Activated CD8-positive, alpha-beta memory T cell treated with anti-CD3 and anti-CD28 coated beads for 1 hour (primary cell): ENCODE data around the gene SAMD10.
"Not testable (repeated sequence)": the region's sequence is repeated elsewhere in the genome, so short reads cannot be mapped to it uniquely, and the experiment has no call there.

ENCODE experiments used
- DNase-seq, 2 donors: peaks; one replicate each; pipeline ENCODE4 v3.0.0-alpha.2; 2020; ENCODE audit warnings: low read depth in 1 of 2; ENCODE audit errors: extremely low read depth in 1 of 2

The SAMD10 gene

GRCh38 chr20:64003960-64004725 lies 24.7 kb upstream of the SAMD10 start:
- DNase-seq: no peak

GRCh38 chr20:64001607-64002011 lies 22.2 kb upstream of the SAMD10 start:
- DNase-seq: no peak

DNA sequence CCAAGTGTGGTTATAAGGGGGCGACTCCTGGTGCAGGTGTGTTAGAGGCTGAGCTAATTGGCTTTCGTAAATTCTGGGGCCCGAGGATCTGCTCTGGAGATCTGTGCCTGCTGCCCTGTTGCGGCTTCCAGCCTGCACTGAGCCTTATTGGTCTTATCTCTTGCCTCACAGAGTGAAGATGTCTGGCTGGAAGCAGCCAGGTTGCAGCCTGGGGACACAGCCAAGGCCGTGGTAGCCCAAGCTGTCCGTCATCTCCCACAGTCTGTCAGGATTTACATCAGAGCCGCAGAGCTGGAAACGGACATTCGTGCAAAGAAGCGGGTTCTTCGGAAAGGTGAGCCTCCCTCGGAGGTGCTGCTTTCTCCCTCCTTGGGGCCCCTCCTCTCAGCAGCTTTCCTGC lies 21.5 kb upstream of the SAMD10 start:
- no peak for DNase-seq

DNA sequence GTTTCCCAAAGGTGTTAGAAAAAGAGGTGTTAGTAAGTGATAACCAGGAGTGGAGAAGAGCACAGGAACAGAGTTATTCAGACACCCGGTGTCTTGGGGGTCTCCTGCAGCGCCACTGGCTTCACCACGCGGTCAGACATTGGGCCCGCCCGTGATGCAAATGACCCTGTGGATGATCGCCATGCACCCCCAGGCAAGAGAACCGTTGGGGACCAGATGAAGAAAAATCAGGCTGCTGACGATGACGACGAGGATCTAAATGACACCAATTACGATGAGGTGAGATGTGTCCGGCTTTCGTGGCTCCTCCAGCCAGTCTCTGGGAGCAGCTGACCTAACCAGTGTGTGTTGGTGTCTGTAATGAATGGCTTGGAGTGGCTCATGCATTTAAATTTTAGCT lies 3.5 kb upstream of the SAMD10 start:
- DNase-seq: no peak

GRCh38 chr20:63980806-63981728 lies 1.6 kb upstream of the SAMD10 start, which contains the start of gene PRPF6:
TSS of gene PRPF6 (plus strand) at chr20:63981132. CDS start at chr20:63981246, 114 bp downstream.
- DNase-seq: peak; percentile 90 to 93

- DNase-seq: no peak
These were observed 919 bp upstream of the SAMD10 start for GRCh38 chr20:63980317-63980805.

GRCh38 chr20:63979229-63979556 lies 249 bp downstream of the SAMD10 start:
- no peak for DNase-seq

DNA sequence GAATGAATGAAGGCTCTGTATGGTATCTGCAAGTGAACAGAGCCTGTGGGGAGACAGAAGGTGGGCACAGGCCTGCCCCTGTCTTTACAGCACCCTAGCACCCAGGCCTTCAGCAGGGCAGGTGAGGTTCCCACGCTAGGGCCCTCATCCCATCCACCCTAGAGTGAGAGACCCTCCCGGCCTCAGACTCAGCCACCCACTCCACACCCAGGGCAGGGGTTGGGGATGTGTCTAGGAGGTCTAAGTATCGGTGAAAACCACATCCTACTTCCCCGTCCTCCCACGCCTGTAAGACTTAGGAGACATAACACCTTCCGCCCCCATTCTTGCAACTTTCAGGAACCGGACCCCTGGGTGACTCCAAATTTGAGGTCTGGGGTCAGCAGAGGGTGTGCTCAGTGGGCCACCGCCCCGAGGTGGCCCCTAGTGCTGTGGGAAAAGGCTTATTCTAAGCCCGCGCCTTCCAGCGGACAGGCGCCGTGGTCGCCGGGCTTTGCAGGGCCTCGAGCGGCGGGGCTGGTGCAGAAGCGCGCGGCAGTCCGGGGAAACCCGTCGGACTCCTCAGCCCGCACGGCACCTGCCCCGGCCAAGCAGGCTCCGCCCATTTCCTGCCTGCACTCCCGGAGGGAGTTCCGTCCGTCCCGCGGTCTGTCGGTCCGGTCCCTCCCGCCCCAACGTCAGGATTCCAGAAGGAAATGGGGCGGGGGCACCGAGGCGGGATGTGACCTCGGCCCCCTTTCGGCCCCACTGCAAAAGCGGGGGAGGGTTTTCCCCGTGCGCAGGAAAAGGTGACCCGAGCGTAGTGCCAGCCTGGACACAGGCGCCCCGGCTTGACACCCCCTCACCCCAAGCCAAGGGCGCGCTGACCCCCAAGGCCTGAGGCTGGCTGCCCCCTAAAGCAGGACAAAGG lies 868 bp downstream of the SAMD10 start:
- peak in 1 of 2 donors; percentile 36 for DNase-seq

- peak in 1 of 2 donors; percentile 37 for DNase-seq
These were observed 1.6 kb downstream of the SAMD10 start for GRCh38 chr20:63977739-63978276.

- DNase-seq: no peak
These were observed 2.3 kb downstream of the SAMD10 start for GRCh38 chr20:63976980-63977738.

- DNase-seq: not testable (repeated sequence)
These were observed 2.9 kb downstream of the SAMD10 start for GRCh38 chr20:63976511-63976910.

- DNase-seq: no peak
These were observed 4.8 kb downstream of the SAMD10 start for GRCh38 chr20:63974402-63975200.

DNA sequence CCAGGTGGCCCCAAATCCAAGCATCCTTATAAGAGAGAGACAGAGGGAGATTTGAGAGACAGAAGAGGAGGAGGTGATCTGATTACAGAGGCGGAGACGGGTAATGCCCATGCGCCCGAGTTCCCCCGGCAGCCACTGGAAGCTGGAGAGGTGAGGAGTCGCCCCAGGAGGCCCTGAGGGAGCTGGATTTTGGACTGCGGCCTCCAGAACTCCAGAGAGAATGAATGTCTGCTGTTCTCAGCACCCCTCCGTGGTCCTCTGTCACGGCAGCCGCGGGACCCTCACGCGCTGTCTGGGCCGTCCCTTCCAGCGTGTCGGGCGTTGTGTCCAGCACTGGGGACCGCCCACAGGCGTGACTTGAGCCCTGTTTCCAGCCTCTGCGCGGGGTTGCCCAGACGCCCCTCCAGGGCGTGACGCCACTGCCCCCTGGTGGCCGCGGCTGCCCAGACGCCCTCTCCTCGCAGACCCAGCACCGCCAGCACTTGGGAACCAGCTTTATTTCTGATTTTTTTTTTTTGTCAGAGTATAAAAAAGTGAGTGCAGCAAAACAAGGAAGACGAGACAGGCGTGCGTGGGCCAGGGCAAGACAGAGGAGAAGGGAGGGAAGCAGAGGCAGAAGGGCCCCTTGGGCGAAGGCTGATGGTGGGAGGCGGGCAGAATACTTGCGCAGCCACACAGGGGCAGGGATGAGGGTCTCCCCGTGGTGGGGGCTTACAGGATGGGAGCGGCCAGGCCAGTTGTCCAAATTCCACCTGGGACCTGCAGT lies 5.6 kb downstream of the SAMD10 start:
- peak in 1 of 2 donors; percentile 76 for DNase-seq

DNA sequence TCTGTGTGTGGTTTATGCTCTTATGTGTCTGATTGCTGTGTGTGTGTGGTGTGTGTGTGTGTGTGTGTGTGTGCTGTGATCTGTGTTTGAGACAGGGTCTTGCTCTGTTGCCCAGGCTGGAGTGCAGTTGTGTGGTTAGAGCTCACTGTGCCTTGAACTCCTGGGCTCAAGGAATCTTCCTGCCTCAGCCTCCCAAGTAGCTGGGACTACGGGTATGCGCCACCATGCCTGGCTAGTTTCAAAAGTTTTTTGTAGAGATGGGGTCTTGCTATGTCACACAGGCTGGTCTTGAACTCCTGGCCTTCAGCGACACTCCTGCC lies 6.3 kb downstream of the SAMD10 start:
- no peak for DNase-seq

- no peak for DNase-seq
These were observed 6.9 kb downstream of the SAMD10 start for GRCh38 chr20:63972312-63973159.

- DNase-seq: not testable (repeated sequence)
These were observed 7.5 kb downstream of the SAMD10 start for GRCh38 chr20:63971960-63972311.

DNA sequence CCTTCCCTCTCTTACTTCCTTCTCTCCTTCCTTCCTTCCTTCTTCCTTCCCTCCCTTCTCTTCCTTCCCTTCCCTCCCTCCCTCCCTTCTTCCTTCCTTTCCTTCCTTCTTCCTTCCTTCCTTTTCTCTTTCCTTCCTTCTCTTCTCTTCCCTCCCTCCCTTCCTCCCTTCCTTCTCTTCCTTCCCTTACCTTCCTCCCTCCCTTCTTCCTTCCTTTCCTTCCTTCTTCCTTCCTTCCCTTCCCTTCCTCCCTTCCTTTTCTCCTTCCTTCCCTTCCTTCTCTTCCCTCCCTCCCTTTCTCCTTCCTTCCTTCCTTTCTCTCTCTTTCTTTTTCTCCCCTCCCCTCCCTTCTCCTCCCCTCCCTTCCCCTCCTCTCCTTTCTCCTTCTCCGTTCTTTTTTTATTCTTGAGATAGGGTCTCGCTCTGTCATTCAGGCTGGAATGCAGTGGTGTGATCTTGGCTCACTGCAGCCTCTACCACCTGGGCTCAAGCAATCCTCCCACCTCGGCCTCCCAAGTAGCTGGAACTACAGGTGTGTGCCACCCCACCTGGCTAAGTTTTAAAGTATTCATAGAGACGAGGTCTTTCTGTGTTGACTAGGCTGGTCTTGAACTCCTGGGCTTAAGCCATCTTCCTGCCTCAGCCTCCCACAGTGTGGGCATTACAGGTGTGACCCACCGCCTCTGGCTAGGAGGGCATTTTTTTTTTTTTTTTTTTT lies 8.6 kb downstream of the SAMD10 start:
- DNase-seq: no peak
